ENCODE measurements around the gene PRKN.

- TF ChIP-seq CTCF (IDR thresholded peaks at IDR 0.05 in 2 of 3, conservative IDR thresholded peaks at IDR 0.05 in 1 of 3; ENCODE audit: insufficient read depth in 2 of 3, low read depth in 1 of 3, low read length in 3 of 3): no peak
- no peak for TF ChIP-seq ZNF589 (CRISPR knock-in tag; IDR thresholded peaks at IDR 0.05; ENCODE audit: low read depth)
- TF ChIP-seq RFX5 (IDR thresholded peaks at IDR 0.05; ENCODE audit: low read depth, low read length): no peak
- no peak for TF ChIP-seq CHCHD3 (CRISPR knock-in tag; IDR thresholded peaks at IDR 0.05)
- TF ChIP-seq EP300 (IDR thresholded peaks at IDR 0.05; ENCODE audit: low read length): no peak
- no peak for TF ChIP-seq NELFE (IDR thresholded peaks at IDR 0.05; ENCODE audit: insufficient read depth, insufficient read length)
- TF ChIP-seq JUND (IDR thresholded peaks at IDR 0.05; ENCODE audit: borderline replicate concordance, low read depth, low read length): no peak
- no peak for TF ChIP-seq JUND (tag; IDR thresholded peaks at IDR 0.05; ENCODE audit: borderline replicate concordance, low read depth, low read length)
Measured at GRCh38 chr6:162178666-162179065, 548.9 kb downstream of the PRKN start.
